Stomach (tissue), 9 donors: ENCODE data around the gene TDP1. TPM values are rescaled to one million over a fixed set of nuclear protein-coding genes. Genes with fewer than 3 reads are reported as not detected.

ENCODE experiments used
- DNase-seq, 2 donors: peaks; one replicate each; pipeline versions ENCODE4 v3.0.0 to v3.0.0-alpha.2; 2013 to 2019
- H3K27ac ChIP-seq, 5 donors: fragments of 200-600 bp in 4 of 5; sonication (generic) in 4 of 5; one replicate each; pipeline ENCODE4 v1.5.1; 2013 to 2019; ENCODE audit warnings: mild to moderate bottlenecking in 1 of 5, moderate library complexity in 1 of 5
- H3K27me3 ChIP-seq, 3 donors: fragments of 200-600 bp; sonication (generic); one replicate each; pipeline ENCODE4 v1.5.1; 2017 to 2019; ENCODE audit warnings: mixed run types in 1 of 3
- H3K36me3 ChIP-seq, 4 donors: fragments of 200-600 bp; sonication (generic); 1 replicate in 3 of 4; 2 replicates in 1 of 4; pipeline ENCODE4 v1.5.1; 2016 to 2019
- H3K4me1 ChIP-seq, 4 donors: fragments of 200-600 bp; sonication (generic); one replicate each; pipeline ENCODE4 v1.5.1; 2016 to 2019
- H3K4me3 ChIP-seq, 4 donors: fragments of 200-600 bp; sonication (generic) in 3 of 4; one replicate each; pipeline ENCODE4 v1.5.1; 2016 to 2019; ENCODE audit warnings: mild to moderate bottlenecking in 1 of 4
- H3K9me3 ChIP-seq, 4 donors: fragments of 200-600 bp; sonication (generic); one replicate each; pipeline ENCODE4 v1.5.1; 2016 to 2019
- CTCF ChIP-seq, 7 experiments: fragments of 450-650 bp in 4 of 7; fragments of 200-600 bp in 3 of 7; sonication (generic) in 3 of 7; IDR thresholded peaks; one replicate each; pipeline ENCODE4 v1.5.1; 2016 to 2019; ENCODE audit warnings: antibody characterized with exemption in 7 of 7, control low read depth in 2 of 7, mild to moderate bottlenecking in 1 of 7
- EP300 ChIP-seq: sonication (generic); formaldehyde crosslinking; IDR thresholded peaks from one replicate; pipeline ENCODE4 v1.6.1; 2017; ENCODE audit warnings: antibody characterized with exemption
- POLR2A ChIP-seq, 4 donors: fragments of 450-650 bp; IDR thresholded peaks; one replicate each; pipeline ENCODE4 v1.6.1; 2016; ENCODE audit warnings: antibody characterized with exemption in 4 of 4, control low read depth in 2 of 4, mild to moderate bottlenecking in 1 of 4, moderate library complexity in 1 of 4
- POLR2AphosphoS5 ChIP-seq, 3 donors: sonication (generic); formaldehyde crosslinking; IDR thresholded peaks; one replicate each; pipeline ENCODE4 v1.6.1; 2016; ENCODE audit warnings: antibody characterized with exemption in 3 of 3
- WGBS, 5 donors: extraction: QIAGEN DNeasy Blood & Tissue Kit in 3 of 5; methylation state at CpG; one replicate each; pipeline versions ENCODE4 v1.1.5 to v1.1.7; 2013 to 2018; 5-methylcytosine and 5-hydroxymethylcytosine counted together
- intact Hi-C: fragments of 100-400 bp; cut with DNase I; formaldehyde crosslinking; loops from one replicate; pipeline ENCODE4 v1.15.1; 2023; ENCODE audit warnings: low total_unique reads
- polyA plus RNA-seq, 3 donors: library from polyadenylated mRNA; stranded (reverse); fragments of 200-250 nt; gene quantifications; one replicate each; pipeline ENCODE4 v1.2.3, GENCODE V29; 2013
- total RNA-seq, 5 donors: library from RNA; depleted of rRNA; stranded (reverse); fragments of >200 nt; gene quantifications; one replicate each; pipeline versions ENCODE4 v1.1.0 to v1.2.3, GENCODE V29; 2014 to 2016
- donor health status: healthy with polysubstance abuse.
- donor health status: Bipolar disorder and iron deficiency.
- donor health status: healthy.

TDP1 gene
- total and polyA plus RNA-seq, 8 donors = 2.6 to 127 (median 11.8) TPM

- H3K9me3 ChIP-seq = no peaks in the 10 kb centered on the region
- H3K36me3 ChIP-seq = no peaks in the 10 kb centered on the region
- H3K4me3 ChIP-seq = no peak overlapping the region
- TF ChIP-seq CTCF (IDR thresholded peaks at IDR 0.05) = no peak
- TF ChIP-seq POLR2A (IDR thresholded peaks at IDR 0.05) = no peak
- no peak for TF ChIP-seq EP300
- TF ChIP-seq POLR2AphosphoS5 (IDR thresholded peaks at IDR 0.05) = no peak
- intact Hi-C loops = no loop called here
- WGBS, 5 donors = 53 to 68% (median 63%) methylated on average over 2 of the region's 2 CpGs
- H3K27ac ChIP-seq = no peak overlapping the region
- H3K27me3 ChIP-seq = peaks cover 5 to 60% (median 14%) of the 10 kb centered on the region in 3 donors
- DNase-seq = no peak
- H3K4me1 ChIP-seq = no peaks in the 10 kb centered on the region
Measured at GRCh38 chr14:90053044-90053443, 97.3 kb downstream of the TDP1 start.

GRCh38 chr14:90054803-90055202, 99.1 kb downstream of the TDP1 start:
- TF ChIP-seq POLR2AphosphoS5 (IDR thresholded peaks at IDR 0.05) (no peak), CTCF (IDR thresholded peaks at IDR 0.05) (no peak), EP300 (no peak), POLR2A (IDR thresholded peaks at IDR 0.05) (no peak)
- peaks cover 0 to 3% (median 0%) of the 10 kb centered on the region in 4 donors for H3K9me3 ChIP-seq
- no peak for DNase-seq
- H3K36me3 ChIP-seq = no peaks in the 10 kb centered on the region
- peaks cover 5 to 78% (median 16%) of the 10 kb centered on the region in 3 donors for H3K27me3 ChIP-seq
- 78 to 95% (median 88%) methylated on average over 1 of the region's 1 CpG for WGBS, 5 donors
- H3K4me3 ChIP-seq = no peak overlapping the region
- no peaks in the 10 kb centered on the region for H3K4me1 ChIP-seq
- H3K27ac ChIP-seq = no peak overlapping the region
- intact Hi-C loops = no loop called here

GRCh38 chr14:90056826-90057225, 101.1 kb downstream of the TDP1 start:
- peaks cover 19 to 85% (median 30%) of the 10 kb centered on the region in 3 donors for H3K27me3 ChIP-seq

GRCh38 chr14:90058876-90059458, 103.2 kb downstream of the TDP1 start:
- no peak for DNase-seq
- Histone ChIP-seq H3K27me3 (peaks cover 14 to 91% (median 49%) of the 10 kb centered on the region in 3 donors), H3K36me3 (no peaks in the 10 kb centered on the region), H3K9me3 (peaks cover 0 to 3% (median 0%) of the 10 kb centered on the region in 4 donors), H3K4me3 (no peak overlapping the region), H3K4me1 (peaks cover 24 to 34% (median 30%) of the 10 kb centered on the region in 4 donors), H3K27ac (no peak overlapping the region)
- TF ChIP-seq POLR2AphosphoS5 (IDR thresholded peaks at IDR 0.05) (no peak), CTCF (IDR thresholded peaks at IDR 0.05) (no peak), EP300 (no peak), POLR2A (IDR thresholded peaks at IDR 0.05) (no peak)
- intact Hi-C loops = no loop called here
- 84 to 88% (median 86%) methylated on average over 7 of the region's 7 CpGs for WGBS, 5 donors

More at GRCh38 chr14:90056826-90057225, 101.1 kb downstream of the TDP1 start:
- no peak overlapping the region for H3K27ac ChIP-seq
- TF ChIP-seq CTCF (IDR thresholded peaks at IDR 0.05) (no peak), POLR2A (IDR thresholded peaks at IDR 0.05) (no peak), POLR2AphosphoS5 (IDR thresholded peaks at IDR 0.05) (no peak), EP300 (no peak)
- intact Hi-C loops = no loop called here
- H3K4me3 ChIP-seq = no peak overlapping the region
- no peaks in the 10 kb centered on the region for H3K36me3 ChIP-seq
- DNase-seq = no peak
- H3K4me1 ChIP-seq = peaks cover 16 to 19% (median 19%) of the 10 kb centered on the region in 4 donors
- WGBS, 5 donors = 49 to 53% (median 51%) methylated on average over 8 of the region's 8 CpGs
- H3K9me3 ChIP-seq = peaks cover 0 to 3% (median 0%) of the 10 kb centered on the region in 4 donors
